A549 treated with CpdA at 1 μM for 4 hours (cell line): ENCODE measurements around the gene ATXN2L. TPM values are rescaled to one million over a fixed set of nuclear protein-coding genes. Genes with fewer than 3 reads are reported as not detected.

Experiments used
- total RNA-seq: library from RNA; stranded (reverse); fragments of 200-300 nt; extraction: Qiagen RNA extraction; gene quantifications from 5 replicates; pipeline ENCODE4 v1.2.3, GENCODE V29; 2022; ENCODE audit warnings: low read depth

The ATXN2L gene
- 101 to 148 TPM (median 134 TPM) in 5 replicates for total RNA-seq

DNA sequence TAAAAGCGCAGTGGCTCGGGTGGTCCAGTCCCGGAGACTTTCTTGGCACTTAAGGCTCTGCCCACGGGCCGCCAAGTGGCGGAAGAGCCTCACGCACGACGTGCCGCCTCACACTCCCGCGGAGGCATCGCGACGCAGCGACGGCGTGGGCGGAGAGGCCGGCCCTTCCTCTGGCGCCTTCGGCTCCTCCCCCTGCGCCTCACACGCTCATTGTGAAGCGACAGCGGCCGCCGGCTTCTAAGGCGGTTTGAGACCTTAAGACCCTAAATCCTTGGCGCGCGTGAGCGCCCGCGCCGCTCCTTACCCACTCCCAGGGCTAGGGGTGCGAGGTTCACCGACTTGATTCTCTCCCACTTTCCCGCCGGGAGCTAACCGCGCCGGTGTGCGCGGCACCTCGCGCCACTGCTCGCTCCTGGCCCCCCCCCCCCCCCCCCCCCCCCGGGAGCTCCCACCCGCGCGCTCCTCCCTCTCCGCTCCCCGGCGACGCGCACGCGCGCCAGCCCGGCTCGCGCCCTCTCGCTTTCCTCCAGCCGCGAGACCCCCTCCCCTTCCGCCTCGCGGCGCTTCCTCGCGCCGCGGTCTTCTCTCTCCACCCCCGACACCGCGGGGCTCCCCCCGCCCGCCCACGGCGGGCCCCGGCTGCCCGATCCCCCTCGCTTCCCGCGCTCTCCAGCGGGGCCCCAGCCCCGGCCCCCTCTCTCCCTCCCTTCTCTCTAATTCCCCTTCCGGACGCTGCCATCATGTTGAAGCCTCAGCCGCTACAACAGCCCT, at the start of gene ATXN2L:
ATXN2L (plus strand) TSS at position 480 of the 771 bp plus-strand sequence; CDS start at position 741, 261 bp downstream.

GRCh38 chr16:28846080-28846932, 23.5 kb downstream of the ATXN2L start, which contains the start of gene TUFM:
Gene TUFM, minus strand, starts transcription at chr16:28846348. Its CDS starts 79 bp downstream, at chr16:28846269.

GRCh38 chr16:28878083-28878926, 55.5 kb downstream of the ATXN2L start, which contains the start of gene ATP2A1:
Gene ATP2A1, plus strand, starts transcription at chr16:28878488. Its CDS starts 184 bp downstream, at chr16:28878672.

Other genes with a start within 250 kb of the ATXN2L start
- 0.07 TPM in 1 of 5 replicates, not detected in the others for gene SULT1A2, start 225.9 kb upstream of the ATXN2L start, total RNA-seq
- gene SULT1A1, start 213.0 kb upstream of the ATXN2L start, total RNA-seq: 5.0 to 5.5 TPM (median 5.3 TPM) in 5 replicates
- 0.49 to 0.97 TPM in 2 of 5 replicates, not detected in the others for gene NPIPB8, start 184.9 kb upstream of the ATXN2L start, total RNA-seq
- 207 to 397 TPM (median 358 TPM) in 5 replicates for gene EIF3C, start 111.5 kb upstream of the ATXN2L start, total RNA-seq
- gene NPIPB9, start 71.2 kb upstream of the ATXN2L start, total RNA-seq: 1.2 to 3.0 TPM (median 1.7 TPM) in 5 replicates
- 217 to 312 TPM (median 296 TPM) in 5 replicates for gene TUFM, start 23.3 kb downstream of the ATXN2L start, total RNA-seq
- gene SH2B1, start 40.8 kb downstream of the ATXN2L start, total RNA-seq: 25.2 to 33.2 TPM (median 30.8 TPM) in 5 replicates
- 1.2 to 2.7 TPM (median 2.2 TPM) in 5 replicates for gene ATP2A1, start 55.5 kb downstream of the ATXN2L start, total RNA-seq
- 10.0 to 12.0 TPM (median 10.7 TPM) in 5 replicates for gene RABEP2, start 102.2 kb downstream of the ATXN2L start, total RNA-seq
- gene CD19, start 109.0 kb downstream of the ATXN2L start, total RNA-seq: not detected in 5 replicates
- gene NFATC2IP, start 127.9 kb downstream of the ATXN2L start, total RNA-seq: 22.7 to 32.3 TPM (median 31.0 TPM) in 5 replicates
- 49.0 to 80.8 TPM (median 76.7 TPM) in 5 replicates for gene SPNS1, start 151.8 kb downstream of the ATXN2L start, total RNA-seq
- gene LAT, start 162.1 kb downstream of the ATXN2L start, total RNA-seq: 4.0 to 5.8 TPM (median 4.8 TPM) in 5 replicates